Muscle layer of duodenum (tissue), 2 donors: ENCODE data around the gene SMARCA5.

Source experiments
- H3K27ac ChIP-seq: one replicate; pipeline ENCODE4 v1.7.0; 2013; ENCODE audit warnings: mild to moderate bottlenecking, low read length
- H3K27me3 ChIP-seq: one replicate; pipeline ENCODE4 v1.7.0; 2013; ENCODE audit warnings: low read depth, mild to moderate bottlenecking, control low read depth, low read length
- H3K36me3 ChIP-seq, 2 donors: one replicate each; pipeline ENCODE4 v1.7.0; 2013; ENCODE audit warnings: low read length in 2 of 2, control low read depth in 1 of 2, mild to moderate bottlenecking in 1 of 2; ENCODE audit not compliant: insufficient read depth in 2 of 2, control insufficient read depth in 1 of 2
- H3K4me1 ChIP-seq, 2 donors: one replicate each; pipeline ENCODE4 v1.7.0; 2013; ENCODE audit warnings: low read length in 2 of 2, mild to moderate bottlenecking in 2 of 2, control low read depth in 1 of 2, moderate library complexity in 1 of 2; ENCODE audit not compliant: insufficient read depth in 2 of 2, control insufficient read depth in 1 of 2
- H3K4me3 ChIP-seq, 2 donors: one replicate each; pipeline ENCODE4 v1.7.0; 2013; ENCODE audit warnings: low read length in 2 of 2, low read depth in 1 of 2, mild to moderate bottlenecking in 1 of 2
- H3K9me3 ChIP-seq, 2 donors: one replicate each; pipeline ENCODE4 v1.7.0; 2013; ENCODE audit warnings: low read length in 2 of 2, control low read depth in 1 of 2, mild to moderate bottlenecking in 1 of 2; ENCODE audit not compliant: control insufficient read depth in 1 of 2
- donor health status: healthy.

The SMARCA5 gene, protein sequence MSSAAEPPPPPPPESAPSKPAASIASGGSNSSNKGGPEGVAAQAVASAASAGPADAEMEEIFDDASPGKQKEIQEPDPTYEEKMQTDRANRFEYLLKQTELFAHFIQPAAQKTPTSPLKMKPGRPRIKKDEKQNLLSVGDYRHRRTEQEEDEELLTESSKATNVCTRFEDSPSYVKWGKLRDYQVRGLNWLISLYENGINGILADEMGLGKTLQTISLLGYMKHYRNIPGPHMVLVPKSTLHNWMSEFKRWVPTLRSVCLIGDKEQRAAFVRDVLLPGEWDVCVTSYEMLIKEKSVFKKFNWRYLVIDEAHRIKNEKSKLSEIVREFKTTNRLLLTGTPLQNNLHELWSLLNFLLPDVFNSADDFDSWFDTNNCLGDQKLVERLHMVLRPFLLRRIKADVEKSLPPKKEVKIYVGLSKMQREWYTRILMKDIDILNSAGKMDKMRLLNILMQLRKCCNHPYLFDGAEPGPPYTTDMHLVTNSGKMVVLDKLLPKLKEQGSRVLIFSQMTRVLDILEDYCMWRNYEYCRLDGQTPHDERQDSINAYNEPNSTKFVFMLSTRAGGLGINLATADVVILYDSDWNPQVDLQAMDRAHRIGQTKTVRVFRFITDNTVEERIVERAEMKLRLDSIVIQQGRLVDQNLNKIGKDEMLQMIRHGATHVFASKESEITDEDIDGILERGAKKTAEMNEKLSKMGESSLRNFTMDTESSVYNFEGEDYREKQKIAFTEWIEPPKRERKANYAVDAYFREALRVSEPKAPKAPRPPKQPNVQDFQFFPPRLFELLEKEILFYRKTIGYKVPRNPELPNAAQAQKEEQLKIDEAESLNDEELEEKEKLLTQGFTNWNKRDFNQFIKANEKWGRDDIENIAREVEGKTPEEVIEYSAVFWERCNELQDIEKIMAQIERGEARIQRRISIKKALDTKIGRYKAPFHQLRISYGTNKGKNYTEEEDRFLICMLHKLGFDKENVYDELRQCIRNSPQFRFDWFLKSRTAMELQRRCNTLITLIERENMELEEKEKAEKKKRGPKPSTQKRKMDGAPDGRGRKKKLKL

DNA sequence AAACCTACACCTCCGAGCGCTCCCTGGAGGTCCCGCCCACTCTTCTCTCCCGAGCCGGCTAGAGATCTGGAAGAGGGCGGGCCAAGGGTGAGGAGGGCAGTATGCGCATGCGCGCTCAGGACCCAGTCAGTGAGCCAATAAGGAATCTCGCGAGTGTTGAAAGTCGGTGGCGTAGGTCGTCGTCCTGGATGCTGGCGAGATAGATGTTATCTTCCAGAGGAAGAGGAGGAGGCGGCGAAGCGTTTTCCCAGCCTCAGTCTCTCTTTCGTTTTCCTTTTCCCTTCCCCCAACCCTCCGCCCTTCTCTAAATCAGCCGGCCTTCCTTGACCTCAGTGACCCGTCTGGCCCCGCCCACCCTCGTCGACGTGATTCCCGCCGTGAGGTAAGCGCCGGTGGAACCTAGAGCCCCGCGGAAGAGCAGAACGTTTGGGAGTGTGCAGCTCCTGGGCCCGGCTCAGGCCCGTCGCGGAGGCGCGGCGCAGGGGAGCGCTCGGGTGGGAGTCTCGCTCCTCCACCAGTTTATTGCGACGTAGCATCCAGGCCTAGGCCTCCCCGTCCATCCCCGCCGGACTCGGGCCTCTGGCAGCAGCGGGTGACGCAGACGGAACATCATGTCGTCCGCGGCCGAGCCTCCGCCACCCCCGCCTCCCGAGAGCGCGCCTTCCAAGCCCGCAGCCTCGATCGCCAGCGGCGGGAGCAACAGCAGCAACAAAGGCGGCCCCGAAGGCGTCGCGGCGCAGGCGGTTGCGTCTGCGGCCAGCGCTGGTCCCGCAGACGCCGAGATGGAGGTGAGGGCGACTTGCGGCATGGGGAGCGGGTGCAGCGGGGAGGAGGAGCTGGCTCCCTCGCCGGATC is at the start of gene SMARCA5:
Gene SMARCA5, plus strand, starts transcription at position 389 of the 855 bp plus-strand sequence. Its CDS starts 223 bp downstream, at position 612.
- Histone ChIP-seq H3K36me3 (peaks cover 7 to 10% of the 10 kb centered on the region in 2 donors), H3K4me3 (peak within 1 kb of the TSS; percentile 90 to 97), H3K27me3 (no peaks in the 10 kb centered on the region), H3K9me3 (no peaks in the 10 kb centered on the region), H3K27ac (peak within 1 kb of the TSS; percentile 95), H3K4me1 (peaks cover 12 to 33% of the 10 kb centered on the region in 2 donors)

DNA sequence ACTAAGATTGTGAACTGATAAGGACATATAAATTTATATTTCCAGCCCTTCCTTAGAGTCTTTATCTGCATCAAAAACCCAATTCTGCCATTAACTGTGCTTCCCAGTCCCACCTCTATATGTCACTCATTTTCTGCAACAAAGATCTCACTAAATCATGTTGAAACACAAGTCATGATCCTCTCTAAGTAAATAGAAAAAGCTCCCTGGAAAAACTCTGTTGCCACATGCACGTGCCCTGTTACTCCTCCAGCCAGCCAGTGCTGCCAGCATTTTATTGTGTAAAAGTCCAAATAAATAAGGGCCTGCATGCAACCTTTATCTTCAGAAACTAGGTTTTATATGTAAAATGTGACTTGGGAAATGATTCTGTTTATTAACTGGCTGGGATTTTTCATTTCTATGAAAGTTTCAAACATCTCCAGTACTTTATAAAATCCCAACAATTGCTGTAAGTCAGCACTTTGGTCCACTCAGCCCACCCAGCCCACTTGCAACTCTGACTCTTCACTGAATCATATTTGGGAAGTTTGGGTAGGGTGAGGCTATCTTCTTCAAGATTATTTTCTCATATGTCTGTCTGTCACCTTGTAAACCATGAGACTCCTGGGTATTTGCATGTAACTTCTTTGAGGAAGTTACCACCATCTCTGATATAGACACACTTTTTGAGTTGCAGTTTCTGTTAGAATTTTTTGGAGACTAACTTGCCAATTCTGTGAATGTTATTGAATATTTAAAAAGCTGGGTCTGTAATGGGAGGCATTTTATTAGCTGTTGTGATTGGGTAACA is 40.0 kb upstream of the SMARCA5 start:
- no peak overlapping the region for H3K4me3 ChIP-seq
- peaks cover 15 to 20% of the 10 kb centered on the region in 2 donors for H3K36me3 ChIP-seq
- no peaks in the 10 kb centered on the region for H3K4me1 ChIP-seq
- no peak overlapping the region for H3K27ac ChIP-seq
- no peaks in the 10 kb centered on the region for H3K9me3 ChIP-seq
- no peaks in the 10 kb centered on the region for H3K27me3 ChIP-seq

DNA sequence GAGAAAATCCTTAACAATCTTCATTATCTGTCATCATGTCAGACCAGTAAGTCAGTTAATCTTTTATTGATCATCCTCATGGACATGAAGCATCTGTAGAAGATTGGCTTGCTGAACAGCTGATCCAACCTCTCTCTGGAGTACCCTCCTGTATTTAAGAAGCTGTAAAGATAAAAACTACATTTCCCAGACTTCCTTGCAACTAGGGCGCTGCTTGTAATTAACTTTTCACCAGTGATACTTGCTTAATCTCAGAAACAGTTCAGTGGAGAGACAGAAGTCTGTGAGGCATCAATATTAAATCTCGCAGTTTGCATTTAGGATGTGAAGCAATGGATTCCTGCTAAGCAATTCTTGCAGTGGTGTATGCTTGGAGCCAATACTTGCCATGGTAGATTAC is 36.0 kb upstream of the SMARCA5 start:
- Histone ChIP-seq H3K4me3 (no peak overlapping the region), H3K9me3 (no peaks in the 10 kb centered on the region), H3K36me3 (no peaks in the 10 kb centered on the region), H3K4me1 (no peaks in the 10 kb centered on the region), H3K27me3 (no peaks in the 10 kb centered on the region), H3K27ac (no peak overlapping the region)

DNA sequence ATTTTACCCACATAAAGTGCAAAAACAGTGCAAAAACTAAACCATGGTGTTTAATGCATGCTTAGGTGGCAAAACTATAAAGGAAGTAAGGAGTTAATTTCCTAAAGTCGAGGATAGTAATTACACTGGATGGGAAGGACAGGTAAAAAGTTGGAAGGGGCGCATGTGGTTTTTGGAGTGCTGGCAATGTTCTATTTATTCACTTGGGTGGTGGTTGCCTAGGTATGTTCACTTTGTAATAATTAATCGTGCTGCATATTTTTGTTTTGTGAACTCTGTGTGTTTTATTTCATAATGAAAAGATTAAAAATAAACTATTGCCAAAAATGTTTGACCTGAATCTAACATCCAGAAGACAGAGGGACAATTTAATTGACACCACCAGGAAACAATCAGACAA is 32.1 kb upstream of the SMARCA5 start:
- Histone ChIP-seq H3K27ac (no peak overlapping the region), H3K4me3 (no peak overlapping the region), H3K27me3 (no peaks in the 10 kb centered on the region), H3K9me3 (no peaks in the 10 kb centered on the region), H3K4me1 (no peaks in the 10 kb centered on the region), H3K36me3 (no peaks in the 10 kb centered on the region)

DNA sequence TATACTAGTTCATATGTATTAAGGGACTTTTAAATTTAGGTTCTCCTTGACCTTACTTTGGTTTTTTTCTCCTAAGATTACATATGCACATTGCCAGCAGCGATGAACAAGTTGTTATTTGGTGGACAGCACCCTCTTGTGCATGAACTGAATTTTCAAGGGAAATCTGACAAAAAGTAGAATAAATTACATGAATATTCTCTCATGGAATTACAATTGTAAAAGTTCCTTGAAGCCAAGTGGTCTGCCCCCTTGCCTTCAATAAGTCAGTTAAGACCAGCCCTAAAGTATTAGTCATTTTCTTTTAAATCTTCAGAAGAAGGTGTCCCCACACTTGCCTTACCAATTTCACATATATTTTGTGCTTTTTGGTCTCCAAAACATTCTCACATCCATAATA is 30.7 kb upstream of the SMARCA5 start:
- Histone ChIP-seq H3K4me1 (no peaks in the 10 kb centered on the region), H3K4me3 (no peak overlapping the region), H3K36me3 (no peaks in the 10 kb centered on the region), H3K9me3 (no peaks in the 10 kb centered on the region), H3K27me3 (no peaks in the 10 kb centered on the region), H3K27ac (no peak overlapping the region)

DNA sequence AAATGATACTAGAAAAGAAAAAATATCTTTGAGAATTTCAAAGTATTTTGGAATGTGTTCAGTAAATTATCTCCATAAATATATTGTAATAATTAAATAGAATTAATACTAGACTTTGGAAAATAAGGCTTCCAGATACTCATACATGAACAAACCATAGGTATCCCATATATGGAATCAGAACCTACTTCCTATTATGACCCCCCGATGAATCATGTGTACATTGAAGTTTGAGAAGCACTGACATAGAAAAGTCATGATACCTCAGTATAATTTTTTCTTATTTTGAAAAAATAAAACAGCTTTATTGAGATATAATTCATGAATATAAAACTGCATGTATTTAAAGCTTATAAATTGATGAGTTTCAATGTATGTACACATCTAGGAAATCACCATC is 27.2 kb upstream of the SMARCA5 start:
- Histone ChIP-seq H3K27me3 (no peaks in the 10 kb centered on the region), H3K4me1 (no peaks in the 10 kb centered on the region), H3K36me3 (no peaks in the 10 kb centered on the region), H3K4me3 (no peak overlapping the region), H3K27ac (no peak overlapping the region), H3K9me3 (no peaks in the 10 kb centered on the region)

DNA sequence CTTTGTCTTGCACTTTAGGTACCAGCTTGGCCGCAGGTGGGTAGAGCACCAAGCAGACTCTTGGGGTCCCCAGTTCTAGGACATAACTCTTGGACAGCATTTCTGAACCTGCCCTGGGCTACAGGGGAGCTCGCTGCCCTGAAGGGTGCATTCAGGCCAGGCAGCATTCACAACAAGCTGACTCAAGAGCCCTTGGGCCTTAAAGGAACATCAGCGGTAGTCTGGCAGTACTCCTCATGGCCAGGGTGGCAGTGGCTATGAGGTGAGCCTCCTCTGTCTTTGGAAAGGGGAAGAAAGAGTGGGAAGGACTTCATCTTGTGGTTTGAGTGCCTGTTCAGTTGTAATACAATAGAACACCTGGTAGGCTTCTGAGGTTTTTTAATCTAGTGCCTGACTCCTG is 24.8 kb upstream of the SMARCA5 start:
- Histone ChIP-seq H3K9me3 (no peaks in the 10 kb centered on the region), H3K4me3 (no peak overlapping the region), H3K27me3 (no peaks in the 10 kb centered on the region), H3K36me3 (no peaks in the 10 kb centered on the region), H3K4me1 (no peaks in the 10 kb centered on the region), H3K27ac (no peak overlapping the region)

DNA sequence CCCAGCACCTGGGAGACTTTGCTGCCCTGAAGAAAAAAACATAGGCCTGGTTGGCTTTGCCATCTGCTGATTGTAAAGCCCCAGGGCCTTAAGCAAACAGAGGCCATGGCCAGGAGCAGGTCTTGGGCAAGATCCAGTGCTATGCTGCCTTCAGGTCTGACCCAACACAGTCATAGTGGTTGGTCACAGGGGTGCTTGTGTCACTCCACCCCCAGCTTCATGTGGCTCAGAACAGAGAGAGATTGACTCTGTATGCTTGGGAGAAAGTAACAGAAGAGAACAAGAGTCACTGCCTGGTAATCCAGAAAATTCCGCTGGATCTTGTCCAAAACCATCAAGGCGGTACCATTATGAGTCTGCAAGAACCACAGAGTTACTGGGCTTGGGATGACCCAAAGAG is 24.4 kb upstream of the SMARCA5 start:
- Histone ChIP-seq H3K27me3 (no peaks in the 10 kb centered on the region), H3K4me3 (no peak overlapping the region), H3K9me3 (no peaks in the 10 kb centered on the region), H3K36me3 (no peaks in the 10 kb centered on the region), H3K27ac (no peak overlapping the region), H3K4me1 (no peaks in the 10 kb centered on the region)

DNA sequence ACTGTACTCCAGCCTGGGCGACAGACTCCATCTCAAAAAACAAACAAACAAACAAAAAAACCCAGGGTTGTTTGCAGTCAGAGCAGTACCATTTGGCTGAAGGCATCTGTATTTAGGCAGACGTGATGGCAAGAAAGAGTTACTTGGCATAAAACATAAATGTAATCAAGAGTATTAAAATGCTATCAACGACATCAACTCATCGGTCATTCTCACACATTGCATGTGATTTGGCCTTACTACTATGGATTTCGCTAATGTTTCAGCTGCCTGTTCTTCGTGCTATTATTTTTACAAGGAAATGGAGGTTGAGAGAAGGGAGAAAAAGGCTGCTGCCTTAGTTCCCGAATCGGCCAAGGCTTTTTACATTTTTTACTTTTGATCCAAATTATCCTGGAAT is 15.5 kb upstream of the SMARCA5 start:
- Histone ChIP-seq H3K27ac (no peak overlapping the region), H3K27me3 (no peaks in the 10 kb centered on the region), H3K36me3 (no peaks in the 10 kb centered on the region), H3K4me3 (no peak overlapping the region), H3K4me1 (no peaks in the 10 kb centered on the region), H3K9me3 (no peaks in the 10 kb centered on the region)

DNA sequence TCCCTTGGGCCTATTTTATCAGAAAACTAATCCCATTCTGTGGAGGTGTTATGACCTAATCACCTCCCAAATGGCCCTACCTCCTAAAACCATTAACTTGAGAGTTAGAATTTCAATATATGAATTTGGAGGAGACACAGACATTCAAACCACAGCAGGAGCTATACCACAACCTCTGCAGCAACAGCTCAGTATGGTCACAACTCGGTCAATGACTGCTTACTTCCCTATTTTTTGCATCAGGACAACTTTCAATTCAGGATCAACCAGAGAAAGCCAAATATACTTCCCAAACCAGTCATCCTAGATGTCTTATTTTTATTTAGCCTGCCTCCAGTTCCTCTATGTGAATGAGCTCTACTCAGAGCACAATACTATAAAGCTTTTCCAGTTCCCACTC is 11.3 kb upstream of the SMARCA5 start:
- Histone ChIP-seq H3K27ac (no peak overlapping the region), H3K27me3 (no peaks in the 10 kb centered on the region), H3K9me3 (no peaks in the 10 kb centered on the region), H3K36me3 (no peaks in the 10 kb centered on the region), H3K4me1 (no peaks in the 10 kb centered on the region), H3K4me3 (no peak overlapping the region)
